ENCODE results near the gene PARD3B. TPM values are rescaled to one million over a fixed set of nuclear protein-coding genes. Genes with fewer than 3 reads are reported as not detected.

PARD3B gene
- polyA plus RNA-seq, 5 donors: 13.6 to 22.9 (median 19.4) TPM

DNA sequence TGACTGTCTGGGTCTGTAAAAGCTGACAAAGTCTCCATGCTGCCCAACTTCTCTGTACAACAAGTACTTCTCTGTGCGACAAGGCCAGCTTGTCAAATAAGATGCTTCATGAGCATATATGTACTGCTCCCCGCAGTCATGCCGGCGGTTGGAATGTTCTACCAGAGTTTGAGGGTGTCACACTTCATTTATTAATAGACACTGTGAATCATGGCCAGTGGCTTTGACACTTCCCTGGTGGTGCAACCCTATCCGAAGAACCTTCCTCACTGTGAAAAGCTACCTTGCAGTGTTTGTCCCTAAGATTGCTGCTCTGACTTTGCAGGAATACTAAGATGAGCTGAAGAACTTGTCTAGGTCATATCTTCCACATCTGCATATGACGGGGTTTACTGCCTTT, 1016.2 kb downstream of the PARD3B start:
- no peak for DNase-seq

DNA sequence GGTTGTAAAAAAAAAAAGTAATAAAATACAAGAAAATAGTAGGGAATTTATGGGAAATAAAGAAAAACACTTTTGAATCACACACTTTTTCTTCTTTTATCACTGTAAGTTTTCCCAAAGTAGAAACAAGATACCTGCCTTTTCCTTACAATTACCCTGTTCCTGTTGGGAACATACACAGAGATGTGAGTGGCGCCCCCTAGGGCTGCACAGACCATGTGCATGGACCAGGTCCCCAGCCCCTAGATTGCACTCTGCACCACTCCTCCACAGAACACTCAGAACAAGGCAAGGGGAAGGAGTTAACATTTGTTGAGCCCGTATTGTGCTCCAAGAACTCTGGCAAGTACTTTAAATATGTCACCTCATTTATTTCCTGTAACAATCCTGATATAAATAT, 1018.4 kb downstream of the PARD3B start:
- no peak for DNase-seq

DNA sequence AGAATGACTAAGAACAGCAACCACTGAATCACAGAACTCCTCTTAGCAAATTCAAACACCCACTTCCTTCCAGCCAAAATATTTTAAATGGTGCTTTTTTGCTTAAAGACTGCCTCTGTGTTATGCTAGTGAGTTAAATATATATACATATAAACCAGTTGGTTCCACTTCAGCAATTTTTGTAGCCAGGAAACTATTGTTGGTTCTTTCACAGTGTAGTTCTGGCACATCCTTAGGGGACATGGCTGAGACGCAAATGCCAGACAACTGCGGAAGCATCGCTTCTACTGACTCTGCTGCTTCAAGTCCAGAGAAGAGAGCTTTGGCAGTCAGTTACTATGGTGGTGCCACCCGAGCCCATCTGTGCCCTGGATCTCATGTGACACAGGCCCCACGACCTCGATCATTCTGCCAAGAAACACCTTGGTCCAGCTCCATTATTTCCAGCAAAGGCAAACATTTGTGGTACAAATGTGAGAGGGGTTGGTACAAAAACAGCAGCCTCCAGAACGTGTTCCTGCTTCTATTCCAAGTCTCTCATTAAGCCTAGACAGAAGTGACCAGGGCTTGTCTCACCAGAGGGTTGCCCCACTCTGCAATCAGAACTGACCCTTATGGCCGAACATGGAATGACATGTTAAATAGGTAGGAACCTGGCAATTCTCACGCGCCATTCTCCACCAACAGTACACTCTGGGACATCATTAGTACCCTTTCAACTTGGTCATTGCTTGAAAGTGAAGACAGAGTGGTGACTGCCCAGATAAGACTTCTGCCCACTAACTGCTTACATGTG, 1019.3 kb downstream of the PARD3B start:
- DNase-seq: no peak

DNA sequence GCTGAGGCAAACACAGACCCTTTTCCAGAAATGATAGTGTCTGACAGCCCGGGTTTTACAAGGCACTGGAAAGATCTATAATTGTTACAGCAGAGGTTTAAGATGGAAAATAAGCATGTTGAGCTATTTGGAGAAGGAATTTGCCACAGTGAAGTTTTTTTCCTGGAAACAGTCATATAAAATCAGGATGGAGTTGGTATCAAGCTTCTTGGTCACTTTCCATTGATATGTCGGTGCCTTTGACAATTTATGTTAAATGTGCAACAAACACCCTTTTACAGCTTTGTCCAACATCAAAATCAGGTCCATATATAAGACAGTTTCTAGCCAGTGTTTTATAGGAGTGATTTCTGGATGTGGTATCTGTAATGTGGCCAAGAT, 1019.9 kb downstream of the PARD3B start:
- no peak for DNase-seq

DNA sequence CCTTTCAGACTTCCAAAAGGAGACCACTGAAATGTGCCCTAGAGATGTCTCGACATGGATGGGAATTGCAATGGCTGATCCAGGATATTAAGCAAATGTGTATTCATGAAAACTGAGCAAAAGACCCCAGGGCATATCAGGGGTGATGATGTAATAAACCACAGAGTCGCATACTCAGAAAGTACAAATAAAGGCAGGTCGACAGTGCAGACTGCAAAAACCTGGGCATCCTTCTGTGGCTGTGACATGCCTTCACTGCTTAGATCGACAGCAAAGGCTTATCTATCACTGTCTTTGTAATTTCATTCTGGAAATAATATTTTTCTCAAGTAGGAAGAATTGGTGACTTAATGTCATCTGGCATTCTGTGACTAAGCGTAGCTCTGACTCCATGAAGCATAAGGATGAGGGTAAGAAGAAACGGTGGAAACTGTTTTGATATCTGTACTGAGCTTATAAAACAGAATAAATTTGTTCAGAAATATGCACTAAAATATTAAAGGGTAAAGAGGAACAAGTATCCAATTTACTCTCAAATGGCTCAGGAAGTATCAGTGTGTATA, 1021.4 kb downstream of the PARD3B start:
- DNase-seq: no peak

DNA sequence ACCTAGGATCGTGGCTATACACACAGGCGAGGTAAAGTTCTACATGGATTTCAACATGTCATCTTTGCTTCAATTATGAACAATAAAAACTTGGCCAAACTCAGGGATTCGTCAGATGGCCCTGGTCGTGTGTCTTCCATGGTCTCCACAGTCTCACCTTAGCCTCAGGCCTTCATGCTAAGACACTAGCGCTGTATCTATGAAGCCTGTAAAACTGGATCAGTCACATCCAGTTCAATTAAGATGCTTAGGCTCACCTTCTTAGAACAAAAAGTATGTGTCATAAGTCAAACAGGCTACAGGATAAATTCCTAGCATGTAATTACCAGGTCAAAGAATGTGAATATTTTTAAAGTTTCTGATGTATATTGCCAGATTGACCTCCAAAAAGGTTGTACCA, 1023.3 kb downstream of the PARD3B start:
- DNase-seq: no peak

DNA sequence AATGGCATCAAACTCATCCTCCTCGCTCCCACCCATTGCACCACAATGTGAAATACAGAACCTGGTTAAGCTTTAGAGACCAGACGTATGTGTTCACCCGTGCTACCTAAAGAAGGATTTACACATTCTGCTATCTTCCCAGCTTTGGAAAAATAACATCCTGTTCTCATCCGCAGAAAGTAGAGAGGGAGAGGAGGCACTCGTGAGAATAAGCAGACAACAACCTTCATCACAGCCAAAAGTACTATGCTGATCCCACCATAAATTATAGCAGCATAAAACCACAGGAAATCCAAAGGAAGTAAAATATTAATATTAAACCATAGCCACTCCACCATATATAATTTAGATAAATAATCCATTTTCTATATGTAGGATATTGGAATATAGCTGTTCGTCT, 1025.4 kb downstream of the PARD3B start:
- no peak for DNase-seq

DNA sequence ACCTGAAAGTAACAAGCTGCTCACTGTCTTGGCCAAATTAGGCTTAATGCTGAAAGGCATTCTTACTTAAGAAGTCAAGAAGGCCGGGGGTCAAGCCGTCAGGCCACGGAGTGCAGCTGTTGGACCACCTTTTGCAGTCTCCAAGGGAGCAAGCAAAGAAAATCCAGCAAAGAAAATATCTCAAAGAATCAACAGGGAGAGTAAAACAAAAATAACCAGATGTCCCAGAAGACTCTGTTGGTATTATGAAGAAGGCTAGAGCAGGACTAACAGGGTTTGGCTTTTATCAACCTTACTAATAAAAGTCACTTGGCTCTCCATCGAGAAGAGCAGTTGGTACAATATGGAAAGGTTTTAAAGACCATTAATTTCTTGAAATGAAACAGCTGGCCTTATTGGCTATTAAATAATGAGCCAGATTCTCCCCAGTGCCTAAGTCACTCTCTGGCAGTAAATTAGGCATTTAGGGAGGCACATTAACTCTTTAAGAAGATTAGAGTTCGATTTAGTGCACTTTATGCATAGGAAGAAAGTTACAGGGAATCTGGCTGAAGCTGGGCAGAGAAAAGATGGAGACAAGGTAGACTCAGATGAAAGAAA, 1026.2 kb downstream of the PARD3B start:
- no peak for DNase-seq

DNA sequence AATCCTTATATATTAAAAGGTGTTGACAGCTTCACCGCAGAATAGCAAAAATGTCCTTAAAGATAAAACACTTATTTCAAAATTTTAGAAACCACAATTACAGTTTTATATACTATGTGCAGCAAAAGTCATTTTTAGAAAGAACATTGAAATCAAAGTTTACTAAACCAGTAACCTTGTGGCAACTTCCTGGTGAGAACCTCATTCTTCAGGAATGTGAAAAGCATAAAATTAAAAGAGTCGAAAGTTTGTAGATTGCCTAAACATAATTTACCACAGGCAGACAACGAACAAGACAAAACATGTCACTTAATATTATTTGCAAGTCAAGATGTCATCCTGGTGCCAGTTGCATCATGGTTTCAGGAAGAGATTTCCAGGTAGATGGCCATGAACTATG, 1028.7 kb downstream of the PARD3B start:
- DNase-seq: no peak

DNA sequence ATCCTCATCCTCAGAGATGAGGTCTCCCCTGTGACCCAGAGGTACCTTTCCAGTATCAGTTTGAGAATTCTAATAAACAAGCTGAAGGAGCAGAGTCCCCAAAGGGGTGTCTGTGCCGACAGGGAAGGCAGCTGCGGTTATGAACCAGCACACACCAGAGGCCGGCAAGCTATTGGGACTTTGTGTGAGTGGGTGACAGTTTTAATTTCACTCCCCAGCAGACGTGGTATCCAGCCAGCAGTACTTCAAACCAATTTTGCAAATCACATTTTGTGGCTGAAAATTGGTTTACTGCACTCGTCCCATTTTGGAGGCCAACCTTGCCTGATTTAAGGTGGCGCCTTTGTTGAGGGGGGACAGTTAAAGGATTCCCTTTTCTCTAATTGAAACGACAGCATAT, 1034.1 kb downstream of the PARD3B start:
- DNase-seq: no peak

DNA sequence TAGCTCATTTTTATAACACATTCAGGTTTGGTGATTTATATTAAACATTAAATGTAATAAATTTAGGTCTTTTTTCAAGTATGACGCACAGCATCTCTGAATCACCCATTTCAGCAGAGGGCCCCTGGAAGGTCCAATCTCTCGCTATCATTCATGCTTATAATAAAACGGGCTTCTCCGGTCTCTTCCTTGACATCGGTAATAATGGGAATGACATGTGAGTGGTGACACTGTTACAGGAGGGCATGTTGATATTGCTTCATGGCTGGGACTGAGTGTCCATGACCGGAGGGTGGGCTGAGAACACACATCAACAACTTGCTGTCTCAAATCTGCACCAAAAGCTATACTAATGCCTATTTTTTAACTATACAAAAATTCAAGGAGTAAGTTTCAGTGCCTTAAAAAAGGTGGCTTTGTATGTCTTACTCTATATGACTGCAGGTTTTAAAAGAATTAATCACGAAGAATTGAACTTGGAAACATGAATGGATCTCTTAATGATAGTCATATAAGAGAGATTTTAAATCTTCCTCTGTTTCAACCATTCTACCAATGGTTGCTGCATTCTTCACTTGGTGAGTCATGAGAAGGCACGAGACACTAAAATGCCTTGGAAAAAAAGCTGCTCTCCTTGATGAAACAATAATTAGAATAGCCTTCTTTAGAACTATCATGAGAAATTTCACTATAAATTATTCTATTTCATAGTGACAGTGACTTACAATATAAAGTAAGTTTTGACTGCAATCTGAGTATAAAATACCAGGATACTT, 1035.1 kb downstream of the PARD3B start:
- DNase-seq: no peak

DNA sequence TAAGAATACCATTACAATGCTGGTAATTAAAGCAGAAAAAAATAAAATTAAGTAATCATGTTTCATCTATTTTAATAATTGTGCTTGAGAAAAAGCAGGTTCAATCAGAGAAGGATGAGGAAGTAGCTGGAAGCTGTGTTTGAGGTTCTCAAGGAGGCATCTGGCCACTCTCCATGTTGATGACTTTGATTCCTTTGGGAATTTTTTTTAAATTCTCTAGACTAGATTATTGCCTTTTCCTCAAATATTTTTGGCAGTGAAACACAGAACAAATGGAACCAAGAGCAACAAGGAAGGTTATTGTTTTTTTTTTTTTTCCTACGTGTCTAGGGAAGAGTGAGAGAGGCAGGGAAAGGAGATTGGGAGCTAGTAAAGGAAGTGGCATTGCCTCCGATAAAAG, 1037.1 kb downstream of the PARD3B start:
- DNase-seq: no peak

DNA sequence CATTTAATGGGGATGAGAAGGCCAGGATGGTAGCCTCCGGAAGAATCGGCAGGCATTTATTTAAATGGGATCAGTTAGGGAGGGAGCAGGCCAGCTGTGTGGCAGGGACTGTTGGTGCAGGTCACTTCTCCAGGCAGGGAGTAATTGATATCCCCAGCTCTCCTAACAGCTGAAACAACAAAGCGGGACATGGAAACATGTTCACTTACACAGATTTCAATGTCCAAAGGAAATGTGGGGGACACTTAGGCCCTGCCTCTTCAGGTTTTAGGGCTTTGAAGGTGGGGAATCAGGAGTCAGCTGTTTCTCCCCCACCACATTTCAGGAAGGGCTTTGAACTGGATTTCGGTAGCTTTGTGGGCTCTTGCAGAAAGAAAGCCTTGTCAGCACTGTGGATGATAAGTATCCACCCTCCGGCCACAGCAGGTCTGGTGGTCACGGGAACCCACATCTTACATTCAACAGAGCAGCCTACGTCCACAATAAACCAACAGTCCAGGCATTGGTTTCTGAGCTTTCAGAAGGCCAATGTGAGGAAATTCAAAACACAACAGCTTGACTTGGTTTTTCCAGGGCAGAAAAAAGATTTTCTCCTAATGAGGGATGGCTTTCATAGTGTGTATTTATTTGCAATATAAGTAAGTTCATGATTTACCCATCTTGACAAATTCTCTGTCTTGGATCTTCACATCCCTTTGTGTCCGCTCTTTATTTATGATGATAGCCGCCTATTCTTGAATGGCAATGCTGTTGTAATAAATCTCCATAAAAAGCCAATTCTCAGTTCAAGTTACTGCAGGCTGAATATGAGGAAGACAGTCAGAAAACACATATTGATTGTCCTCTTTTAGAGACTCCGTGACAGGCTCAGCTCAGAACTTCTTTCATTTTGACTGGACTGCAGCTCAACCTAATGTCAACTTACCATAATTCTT, 1040.4 kb downstream of the PARD3B start:
- DNase-seq: no peak

DNA sequence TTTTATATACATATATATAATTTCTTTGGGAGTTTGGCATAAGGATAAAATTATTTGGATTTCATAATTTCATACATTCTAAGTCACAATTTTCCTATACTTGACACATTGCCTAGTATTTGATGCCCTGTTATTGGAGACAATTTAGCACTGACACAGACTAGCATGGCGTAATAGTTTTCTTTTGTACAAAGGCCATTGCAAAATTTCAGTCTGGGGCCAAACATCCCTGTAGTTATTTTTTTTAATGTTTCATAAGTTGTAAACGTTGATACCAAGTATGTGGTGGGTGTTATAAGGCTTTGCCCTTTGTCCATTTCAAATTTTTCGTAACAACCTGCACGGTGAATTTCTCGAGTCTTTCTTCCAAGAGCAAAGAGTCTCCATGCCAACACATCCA, 1041.4 kb downstream of the PARD3B start:
- no peak for DNase-seq

DNA sequence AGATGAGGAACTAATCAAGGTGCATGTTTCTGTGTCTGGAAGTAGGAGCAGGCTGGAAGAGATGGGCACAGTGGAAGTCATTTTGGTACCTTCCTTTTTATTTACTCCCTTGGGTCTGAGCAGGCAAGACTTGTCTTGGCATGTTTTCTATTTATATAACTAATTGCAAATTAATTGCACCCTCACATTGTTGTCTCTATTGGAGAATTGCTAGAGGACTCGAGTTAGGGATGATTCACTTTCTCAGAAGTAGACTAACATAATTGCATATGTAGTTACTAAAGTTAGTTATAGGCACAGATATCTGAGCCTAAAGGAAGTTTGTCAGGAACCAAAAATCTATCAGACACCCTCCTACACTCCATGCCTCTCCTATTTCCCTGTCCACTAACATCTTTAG, 1044.2 kb downstream of the PARD3B start:
- DNase-seq: no peak

DNA sequence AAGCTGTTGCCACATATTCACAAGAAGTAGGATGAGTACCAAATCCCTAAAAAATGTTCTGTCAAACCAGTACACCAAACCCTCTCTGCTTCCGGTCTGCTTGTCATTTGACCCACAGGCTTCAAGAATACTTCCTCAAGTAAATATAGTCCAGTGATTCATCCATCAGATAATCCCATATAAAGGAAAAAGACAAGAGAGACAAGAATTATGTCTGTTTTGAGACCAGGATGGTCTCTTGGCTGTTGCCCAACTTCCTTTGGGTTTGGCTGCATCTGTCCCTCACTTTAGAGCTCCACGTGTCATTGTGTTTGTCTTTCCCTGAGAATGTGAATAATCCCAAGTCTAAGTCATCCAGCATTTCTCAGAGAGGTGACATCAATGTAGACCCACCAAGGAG, 1045.5 kb downstream of the PARD3B start:
- no peak for DNase-seq

DNA sequence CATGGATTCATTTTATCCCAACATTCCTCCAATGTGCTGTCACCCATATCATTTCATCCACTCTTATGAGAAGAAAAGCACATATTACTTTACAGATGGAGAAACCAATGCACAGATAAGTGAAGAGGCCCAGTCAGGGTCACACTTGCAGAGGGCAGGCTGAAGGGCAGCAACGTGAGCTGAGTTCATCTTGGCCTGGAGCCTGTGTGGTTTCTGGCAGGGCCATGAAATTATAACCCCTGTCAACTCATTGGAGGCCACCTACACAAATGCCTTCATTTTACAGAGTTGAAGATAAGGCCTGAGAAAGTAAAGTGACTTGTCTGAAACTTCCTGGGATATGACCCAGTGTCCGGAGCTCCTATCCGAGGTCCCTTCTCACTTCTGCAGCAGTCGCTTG, 1048.6 kb downstream of the PARD3B start:
- DNase-seq: no peak

DNA sequence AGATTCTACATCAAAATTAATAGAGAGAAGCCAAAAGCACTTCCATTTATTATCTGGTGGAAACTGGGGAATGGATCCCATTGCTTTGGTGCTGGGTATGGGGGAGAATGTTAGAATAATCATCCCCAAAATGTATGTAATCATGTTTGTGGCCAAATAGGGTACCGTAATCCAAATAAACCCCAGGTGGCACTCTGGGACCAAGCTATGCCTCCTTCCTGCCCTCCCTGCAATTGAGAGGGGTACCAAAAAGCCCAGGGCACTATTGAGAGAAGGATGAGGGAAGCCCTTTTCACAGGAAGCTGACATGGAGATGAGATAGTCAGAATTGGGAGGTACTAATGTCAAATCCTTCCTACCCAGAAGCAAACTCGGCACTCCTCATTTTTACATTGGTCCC, 1051.3 kb downstream of the PARD3B start:
- no peak for DNase-seq

DNA sequence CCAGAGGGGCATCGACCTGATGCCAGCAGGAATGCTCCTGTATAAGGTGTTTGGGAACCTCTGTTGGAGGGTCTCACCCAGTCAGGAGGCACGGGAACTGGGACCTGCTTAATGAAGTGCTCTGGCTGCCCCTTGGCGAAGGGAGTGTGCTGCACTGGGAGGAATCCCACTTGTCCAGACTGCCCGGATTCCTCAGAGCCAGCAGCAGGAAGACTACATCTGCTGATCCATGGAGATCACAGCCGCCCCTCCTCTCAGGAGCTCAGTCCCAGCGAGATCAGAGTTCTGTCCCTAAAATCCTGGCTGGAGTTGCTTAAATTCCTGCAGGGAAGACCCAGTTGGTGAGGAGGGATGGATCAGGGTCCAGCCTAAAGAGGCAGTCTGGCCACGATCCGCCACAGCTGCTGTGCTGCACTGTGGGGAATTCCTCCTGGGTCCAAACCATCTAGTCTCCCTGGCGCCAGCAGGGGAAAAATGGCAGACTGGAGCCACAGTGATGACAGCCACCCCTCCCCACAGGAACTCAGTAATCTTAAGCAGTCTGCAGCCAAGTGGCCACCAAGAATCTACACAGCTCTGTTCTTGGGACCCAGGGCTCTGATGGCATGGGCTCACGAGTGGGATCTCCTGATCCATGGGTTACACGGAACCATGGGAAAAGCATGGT, 1060.5 kb downstream of the PARD3B start:
- DNase-seq: no peak

DNA sequence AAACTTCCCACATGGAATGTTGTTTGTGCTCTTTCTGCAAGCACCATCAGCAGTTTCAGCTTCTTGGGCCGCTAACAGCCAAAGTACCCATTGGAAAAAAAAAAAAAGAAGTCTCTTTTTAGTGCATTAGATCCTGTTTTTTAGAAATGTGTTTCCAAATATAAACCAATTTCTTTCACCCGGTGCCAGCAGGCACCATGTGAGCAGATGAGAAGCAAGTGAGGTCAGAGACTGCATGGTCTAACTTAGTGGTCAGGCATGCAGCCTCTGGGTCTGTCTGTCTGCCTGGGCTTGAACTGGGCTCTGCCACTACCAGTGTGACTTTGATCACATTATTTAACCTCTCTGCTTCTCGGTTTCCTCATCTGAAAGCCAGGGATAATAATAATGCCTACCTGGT, 1061.9 kb downstream of the PARD3B start:
- no peak for DNase-seq

DNA sequence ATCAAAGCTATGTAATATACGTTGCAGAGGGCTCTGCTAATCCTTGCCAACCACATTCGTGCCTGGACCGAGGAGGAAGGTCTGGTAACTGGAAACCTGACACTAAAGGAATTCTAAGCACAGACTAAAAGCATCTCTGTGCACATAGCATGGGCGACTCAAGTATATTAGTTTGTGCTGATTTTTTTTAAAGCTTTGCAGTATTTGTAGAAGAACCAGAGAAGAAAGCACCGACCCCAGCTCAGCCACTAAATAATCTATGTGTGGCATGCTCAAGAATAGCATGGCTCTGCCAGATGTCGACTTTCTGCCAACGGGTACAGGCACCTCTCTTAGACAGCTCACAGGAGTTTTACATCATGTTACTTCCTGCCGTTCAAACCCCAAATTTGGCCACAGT, 1063.8 kb downstream of the PARD3B start:
- peak in 1 of 2 donors; percentile 21 for DNase-seq

Data from right lung (tissue), 5 donors.